Loucy (cell line): ENCODE results near the gene ERG28.

Experiments
- EZH2phosphoT487 ChIP-seq: fragments of 200-600 bp; IDR thresholded peaks from 2 replicates; pipeline ENCODE4 v1.6.1; 2018; ENCODE audit warnings: antibody characterized with exemption, mild to moderate bottlenecking, moderate library complexity, borderline replicate concordance
- TF ChIP-seq, protein P1 (sequence below): fragments of 200-600 bp; sonication (generic); conservative IDR thresholded peaks from 2 replicates; pipeline ENCODE4 v1.5.1; 2014; ENCODE audit warnings: mild to moderate bottlenecking, antibody characterized with exemption, low read length

DNA sequence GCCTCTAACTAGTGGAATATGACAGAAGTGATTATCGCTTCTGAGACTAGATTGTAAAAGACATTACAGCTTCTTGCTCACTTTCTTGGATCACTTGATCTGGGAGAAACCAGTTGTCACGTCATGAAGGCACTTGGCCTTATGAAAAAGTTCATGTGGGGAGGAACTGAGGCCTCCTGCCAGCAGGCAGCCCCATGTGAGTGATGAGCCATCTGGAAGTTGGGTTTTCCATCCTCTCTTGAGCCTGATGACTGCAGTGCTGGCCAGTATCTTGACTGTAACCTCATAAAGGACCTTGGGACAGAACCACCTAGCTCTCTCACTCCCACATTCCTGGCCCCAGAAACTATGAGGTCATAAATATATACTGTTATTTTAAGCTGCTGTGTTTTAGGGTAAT is 28.3 kb upstream of the ERG28 start:
- TF ChIP-seq, protein P1, sequence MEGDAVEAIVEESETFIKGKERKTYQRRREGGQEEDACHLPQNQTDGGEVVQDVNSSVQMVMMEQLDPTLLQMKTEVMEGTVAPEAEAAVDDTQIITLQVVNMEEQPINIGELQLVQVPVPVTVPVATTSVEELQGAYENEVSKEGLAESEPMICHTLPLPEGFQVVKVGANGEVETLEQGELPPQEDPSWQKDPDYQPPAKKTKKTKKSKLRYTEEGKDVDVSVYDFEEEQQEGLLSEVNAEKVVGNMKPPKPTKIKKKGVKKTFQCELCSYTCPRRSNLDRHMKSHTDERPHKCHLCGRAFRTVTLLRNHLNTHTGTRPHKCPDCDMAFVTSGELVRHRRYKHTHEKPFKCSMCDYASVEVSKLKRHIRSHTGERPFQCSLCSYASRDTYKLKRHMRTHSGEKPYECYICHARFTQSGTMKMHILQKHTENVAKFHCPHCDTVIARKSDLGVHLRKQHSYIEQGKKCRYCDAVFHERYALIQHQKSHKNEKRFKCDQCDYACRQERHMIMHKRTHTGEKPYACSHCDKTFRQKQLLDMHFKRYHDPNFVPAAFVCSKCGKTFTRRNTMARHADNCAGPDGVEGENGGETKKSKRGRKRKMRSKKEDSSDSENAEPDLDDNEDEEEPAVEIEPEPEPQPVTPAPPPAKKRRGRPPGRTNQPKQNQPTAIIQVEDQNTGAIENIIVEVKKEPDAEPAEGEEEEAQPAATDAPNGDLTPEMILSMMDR = no peak
- TF ChIP-seq EZH2phosphoT487 = no peak
